H1 (cell line): ENCODE data around the gene COPS6. TPM values are rescaled to one million over a fixed set of nuclear protein-coding genes. Genes with fewer than 3 reads are reported as not detected.

Experiments
- BCL11A ChIP-seq, 2 experiments: IDR thresholded peaks; one replicate each; pipeline ENCODE4 v1.6.1; 2011; ENCODE audit warnings: low read depth in 2 of 2, low read length in 2 of 2, mild to moderate bottlenecking in 2 of 2
- CHD1 ChIP-seq: IDR thresholded peaks from 2 replicates; pipeline ENCODE4 v1.6.1; 2012; ENCODE audit warnings: low read depth, low read length, improper control_type of control experiment
- EGR1 ChIP-seq: IDR thresholded peaks from 2 replicates; pipeline ENCODE4 v1.6.1; 2011; ENCODE audit warnings: low read depth, low read length, borderline replicate concordance
- HDAC2 ChIP-seq, 2 experiments: fragments of 300-600 bp in 1 of 2; sonication (generic) in 1 of 2; IDR thresholded peaks; 2 replicates each; pipeline ENCODE4 v1.6.1; 2011 to 2012; ENCODE audit warnings: low read depth in 2 of 2, low read length in 2 of 2, mild to moderate bottlenecking in 2 of 2, moderate library complexity in 2 of 2, borderline replicate concordance in 1 of 2, inconsistent platforms in 1 of 2
- SAP30 ChIP-seq: fragments of 300-600 bp; sonication (generic); IDR thresholded peaks from 2 replicates; pipeline ENCODE4 v1.7.1; 2012; ENCODE audit warnings: low read length, moderate library complexity, mild to moderate bottlenecking, inconsistent platforms; ENCODE audit not compliant: insufficient read depth, insufficient replicate concordance
- TAF1 ChIP-seq: IDR thresholded peaks from 2 replicates; pipeline ENCODE4 v1.6.1; 2011; ENCODE audit warnings: mild to moderate bottlenecking, low read depth, low read length
- TBP ChIP-seq: IDR thresholded peaks from 2 replicates; pipeline ENCODE4 v1.6.1; 2011; ENCODE audit warnings: low read depth, low read length, improper control_type of control experiment
- YY1 ChIP-seq: IDR thresholded peaks from 2 replicates; pipeline ENCODE4 v1.6.1; 2011; ENCODE audit warnings: low read depth, mild to moderate bottlenecking, low read length
- polyA plus RNA-seq, 7 experiments: library from polyadenylated mRNA; depleted of rRNA in 3 of 7; stranded (reverse) in 5 of 7; unstranded in 2 of 7; fragments of >200 nt in 5 of 7; fragments of 200-250 nt in 2 of 7; gene quantifications; 1 replicate in 5 of 7; 2 replicates in 1 of 7; 4 replicates in 1 of 7; pipeline versions ENCODE4 v1.2.1 to v1.2.3, GENCODE V29; 2011 to 2013; ENCODE audit warnings: missing spikeins in 2 of 7, mixed read lengths in 2 of 7
- total RNA-seq: library from RNA; stranded (reverse); fragmentation: NEBNext Ultra II Directional; extraction: Animal tissue kit (Norgen Biotek cat#: 25700); gene quantifications from 2 replicates; pipeline ENCODE4 v1.2.1, GENCODE V29; 2021
- TF ChIP-seq, protein P1 (sequence below): IDR thresholded peaks from 2 replicates; pipeline ENCODE4 v1.6.1; 2012; ENCODE audit warnings: low read length, inconsistent platforms
- TF ChIP-seq, protein P2 (sequence below): IDR thresholded peaks from 2 replicates; pipeline ENCODE4 v1.6.1; 2012; ENCODE audit warnings: inconsistent platforms

The COPS6 gene
- total and polyA plus RNA-seq, 2 of the 8 experiments (the other 6 are each of a cell fraction or from before 2014, with no cell fraction given) = 127 to 225 TPM

DNA sequence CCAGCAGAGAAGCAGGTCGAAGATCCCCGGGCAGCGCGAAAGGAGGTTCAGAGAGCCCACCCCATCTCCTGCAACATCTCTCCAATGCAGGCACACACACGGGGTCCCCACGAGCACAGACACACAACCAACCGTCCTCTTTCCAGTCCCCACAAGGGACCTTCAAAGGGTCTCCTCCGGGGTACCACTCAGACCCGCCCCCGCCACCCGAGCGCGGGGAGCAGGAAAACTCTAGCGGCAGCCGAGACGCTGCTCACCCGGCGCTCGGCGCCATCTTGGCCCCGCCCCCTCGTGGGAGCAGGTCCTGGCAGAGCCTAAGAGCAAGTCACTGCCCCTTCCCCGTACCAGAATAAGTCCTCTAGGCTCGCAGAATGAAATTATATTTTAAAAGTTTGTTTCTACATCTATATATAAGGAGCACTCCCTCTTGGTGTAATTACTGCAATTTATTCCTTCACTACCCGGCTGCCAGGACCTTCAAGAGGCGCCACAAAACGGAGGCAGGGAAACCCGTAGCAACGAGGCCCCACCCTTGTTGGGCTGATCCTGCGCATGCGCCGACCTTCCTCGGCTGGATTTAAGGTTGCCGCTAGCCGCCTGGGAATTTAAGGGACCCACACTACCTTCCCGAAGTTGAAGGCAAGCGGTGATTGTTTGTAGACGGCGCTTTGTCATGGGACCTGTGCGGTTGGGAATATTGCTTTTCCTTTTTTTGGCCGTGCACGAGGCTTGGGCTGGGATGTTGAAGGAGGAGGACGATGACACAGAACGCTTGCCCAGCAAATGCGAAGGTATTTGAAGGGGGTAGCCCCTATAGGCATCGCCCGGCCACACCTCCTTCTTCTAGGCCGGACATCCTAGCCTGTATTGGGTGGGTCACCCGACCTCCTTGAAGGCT, 30.6 kb downstream of the COPS6 start, which contains the start of the genes CNPY4 and TAF6 (continued):
- TF ChIP-seq, protein P1, sequence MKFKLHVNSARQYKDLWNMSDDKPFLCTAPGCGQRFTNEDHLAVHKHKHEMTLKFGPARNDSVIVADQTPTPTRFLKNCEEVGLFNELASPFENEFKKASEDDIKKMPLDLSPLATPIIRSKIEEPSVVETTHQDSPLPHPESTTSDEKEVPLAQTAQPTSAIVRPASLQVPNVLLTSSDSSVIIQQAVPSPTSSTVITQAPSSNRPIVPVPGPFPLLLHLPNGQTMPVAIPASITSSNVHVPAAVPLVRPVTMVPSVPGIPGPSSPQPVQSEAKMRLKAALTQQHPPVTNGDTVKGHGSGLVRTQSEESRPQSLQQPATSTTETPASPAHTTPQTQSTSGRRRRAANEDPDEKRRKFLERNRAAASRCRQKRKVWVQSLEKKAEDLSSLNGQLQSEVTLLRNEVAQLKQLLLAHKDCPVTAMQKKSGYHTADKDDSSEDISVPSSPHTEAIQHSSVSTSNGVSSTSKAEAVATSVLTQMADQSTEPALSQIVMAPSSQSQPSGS = peak; percentile 24; the same call in 1 of the 2 replicates
- peak; percentile 8 to 58; a peak in 2 of 4 replicates for TF ChIP-seq HDAC2 (IDR thresholded peaks at IDR 0.05; ENCODE audit: borderline replicate concordance in 1 of 2, low read depth in 2 of 2, low read length in 2 of 2)
- peak; percentile 35; the same call in 1 of the 2 replicates for TF ChIP-seq EGR1
- TF ChIP-seq SAP30 = peak; percentile 94
- TF ChIP-seq, protein P2, sequence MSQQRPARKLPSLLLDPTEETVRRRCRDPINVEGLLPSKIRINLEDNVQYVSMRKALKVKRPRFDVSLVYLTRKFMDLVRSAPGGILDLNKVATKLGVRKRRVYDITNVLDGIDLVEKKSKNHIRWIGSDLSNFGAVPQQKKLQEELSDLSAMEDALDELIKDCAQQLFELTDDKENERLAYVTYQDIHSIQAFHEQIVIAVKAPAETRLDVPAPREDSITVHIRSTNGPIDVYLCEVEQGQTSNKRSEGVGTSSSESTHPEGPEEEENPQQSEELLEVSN = 0 out of 2 replicates have a peak, but pooled peaks have one; percentile 9
- no peak for TF ChIP-seq CHD1
- TF ChIP-seq TAF1 = peak; percentile 100
- TF ChIP-seq YY1 = peak; percentile 99
- peak; percentile 96 for TF ChIP-seq TBP
- no peak for TF ChIP-seq BCL11A (IDR thresholded peaks at IDR 0.05; ENCODE audit: low read depth in 2 of 2, low read length in 2 of 2)
